Measurements from ENCODE around the gene KRT1.

DNA sequence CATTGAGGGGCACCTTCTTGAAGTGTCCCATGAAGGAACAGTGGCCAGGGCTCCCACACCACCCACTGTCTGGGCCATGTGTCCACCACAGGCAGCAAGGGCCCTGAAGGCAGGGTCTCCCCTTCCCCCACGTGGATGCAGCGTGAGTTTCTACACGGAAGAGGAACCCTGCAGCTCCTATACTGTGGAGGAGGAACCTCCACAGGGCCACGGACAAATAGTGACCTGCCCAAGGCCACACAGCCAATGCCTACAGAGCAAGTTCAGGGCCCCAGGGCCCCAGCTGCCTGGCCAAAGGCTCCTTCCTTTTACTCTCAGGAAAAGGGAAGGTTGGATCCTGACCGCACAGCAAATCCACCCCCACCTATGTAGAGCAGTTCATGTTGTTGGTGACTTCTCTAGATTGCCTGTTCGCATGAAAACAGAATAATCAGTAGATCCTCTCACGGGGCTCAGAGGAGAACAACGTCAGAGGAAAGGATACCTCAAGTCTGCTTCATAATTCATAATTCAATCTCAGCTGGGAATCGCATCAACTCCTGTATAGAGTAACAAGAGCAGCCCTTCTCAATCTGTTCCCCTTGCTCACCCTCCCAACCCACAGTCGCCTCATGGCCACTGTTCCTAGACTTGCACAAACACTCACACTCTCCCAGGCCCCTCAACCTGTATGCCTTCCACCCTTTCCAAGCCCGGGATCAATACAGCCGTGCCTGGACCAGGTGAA is 50.8 kb downstream of the KRT1 start:
- TF ChIP-seq EZH2 (IDR thresholded peaks at IDR 0.05; ENCODE audit: low read length, missing control alignments), result no peak
- TF ChIP-seq CTCF (conservative IDR thresholded peaks at IDR 0.05 in 1 of 2, IDR thresholded peaks at IDR 0.05 in 1 of 2; ENCODE audit: low read depth in 1 of 2, low read length in 2 of 2), result no peak

Measured in fibroblast of lung (primary cell).